ENCODE data around the gene FUT7. TPM values are rescaled to one million over a fixed set of nuclear protein-coding genes. Genes with fewer than 3 reads are reported as not detected.

Gene FUT7
- total and polyA plus RNA-seq, 2 of the 8 experiments (the other 6 are each of a cell fraction or from before 2014, with no cell fraction given) = not detected

- no peak overlapping the region for H4K91ac ChIP-seq (replicated peaks; ENCODE audit: insufficient read length, low read length)
- no peak overlapping the region for H3K4ac ChIP-seq (replicated peaks; ENCODE audit: insufficient read length, low read depth, low read length)
- no peak overlapping the region for H2BK120ac ChIP-seq (replicated peaks; ENCODE audit: low read depth, low read length)
- H4K5ac ChIP-seq (ENCODE audit: insufficient read length, low read depth, low read length) = no peak overlapping the region
- H2BK20ac ChIP-seq (ENCODE audit: low read length) = no peak overlapping the region
- DNase-seq (ENCODE audit: low read depth in 1 of 2, low spot score in 2 of 2) (no peak), FAIRE-seq (no peak)
- no peak overlapping the region for H3K14ac ChIP-seq (ENCODE audit: insufficient read length)
- H3K18ac ChIP-seq (ENCODE audit: extremely low read depth, low read length) = no peak overlapping the region
- ChIA-PET POLR2A (ENCODE audit: partially characterized antibody) (no interaction called here), CTCF (ENCODE audit: partially characterized antibody) (interaction anchor here (1.2 to 2.2 kb wide), 3 partner anchors 17 to 32 kb away, joined by 5 to 12 read pairs (median 7); no protein-coding TSS in a partner anchor)
- H3K9ac ChIP-seq (replicated peaks in 1 of 4; ENCODE audit: extremely low read depth in 1 of 4, low read depth in 3 of 4, low read length in 3 of 4) = no peak overlapping the region
- H3K4me3 ChIP-seq (ENCODE audit: extremely low read depth in 1 of 4, insufficient read depth in 2 of 4, low read depth in 3 of 4, low read length in 4 of 4) = no peak overlapping the region
- H3K79me1 ChIP-seq (ENCODE audit: low read depth, low read length) = no peaks in the 10 kb centered on the region
- no peak overlapping the region for H2BK15ac ChIP-seq (ENCODE audit: low read length)
- no peak overlapping the region; the same call in 1 of the 2 replicates for H2BK5ac ChIP-seq (ENCODE audit: low read depth, low read length)
- H3K4me2 ChIP-seq (ENCODE audit: insufficient read depth in 1 of 2, low read depth in 2 of 2, low read length in 2 of 2) = no peak overlapping the region
- H3K79me2 ChIP-seq (ENCODE audit: control insufficient read depth in 1 of 2, insufficient read depth in 2 of 2, low read length in 2 of 2) = no peaks in the 10 kb centered on the region
- peaks cover 0 to 4% (median under 1%) of the 10 kb centered on the region in 4 experiments; a peak in 2 of 7 replicates for H3K4me1 ChIP-seq (replicated peaks in 1 of 4; ENCODE audit: control insufficient read depth in 3 of 4, insufficient read depth in 4 of 4, low read length in 3 of 4)
- no peak overlapping the region for H4K8ac ChIP-seq (ENCODE audit: extremely low read depth, insufficient read depth, low read length)
- no peak overlapping the region for H2AFZ ChIP-seq (ENCODE audit: low read length)
- H3K36me3 ChIP-seq (ENCODE audit: control insufficient read depth in 2 of 4, insufficient read depth in 4 of 4, low read length in 3 of 4) = peaks cover 0 to 2% (median 0%) of the 10 kb centered on the region in 4 experiments; a peak in 1 of 8 replicates
- H2AK5ac ChIP-seq (ENCODE audit: low read depth, low read length) = no peak overlapping the region
- H3K23me2 ChIP-seq (ENCODE audit: low read depth, low read length) = no peaks in the 10 kb centered on the region; the same call in 1 of the 2 replicates
- no peaks in the 10 kb centered on the region for H3K27me3 ChIP-seq (replicated peaks in 1 of 4; ENCODE audit: control insufficient read depth in 3 of 4, extremely low read depth in 1 of 4, insufficient read depth in 3 of 4, low read length in 3 of 4)
- no peak overlapping the region for H3K56ac ChIP-seq (replicated peaks; ENCODE audit: insufficient read length, low read depth, low read length)
- H2BK12ac ChIP-seq (ENCODE audit: low read depth, low read length) = no peak overlapping the region
- 91% methylated on average over 17 of the region's 49 CpGs; no CpG with 5 or more reads in 1 of the 2 experiments for WGBS, 2 experiments (ENCODE audit: extremely low coverage in 1 of 2, insufficient coverage in 1 of 2, insufficient read length in 1 of 2, insufficient replicate concordance in 2 of 2, low coverage in 1 of 2, low lambda C conversion rate in 2 of 2, missing lambda C conversion rate in 1 of 2)
- TF ChIP-seq RNF2 (IDR thresholded peaks at IDR 0.05; ENCODE audit: borderline replicate concordance, low read depth, low read length, missing control alignments, poor library complexity, severe bottlenecking) (no peak), FOSL1 (IDR thresholded peaks at IDR 0.05; ENCODE audit: insufficient read depth, low read depth, low read length) (no peak), SUZ12 (IDR thresholded peaks at IDR 0.05; ENCODE audit: low read length) (no peak), CHD1 (IDR thresholded peaks at IDR 0.05; ENCODE audit: low read depth, low read length) (no peak), CTBP2 (IDR thresholded peaks at IDR 0.05; ENCODE audit: borderline replicate concordance, insufficient read depth, insufficient read length, low read length) (no peak), TAF1 (IDR thresholded peaks at IDR 0.05; ENCODE audit: low read depth, low read length) (no peak), CBX8 (IDR thresholded peaks at IDR 0.05; ENCODE audit: borderline replicate concordance, low read depth, low read length) (no peak), ATF2 (IDR thresholded peaks at IDR 0.05; ENCODE audit: low read length) (no peak), CREB1 (IDR thresholded peaks at IDR 0.05) (no peak)
- no peak overlapping the region for H3K27ac ChIP-seq (ENCODE audit: low read depth, low read length)
- no peak overlapping the region for H3K23ac ChIP-seq (ENCODE audit: insufficient read length)
- peaks cover 0 to 16% of the 10 kb centered on the region in 2 experiments; a peak in 1 of 4 replicates for H3K9me3 ChIP-seq (ENCODE audit: insufficient read depth in 2 of 2, low read depth in 1 of 2, low read length in 1 of 2)
- H4K20me1 ChIP-seq (replicated peaks in 1 of 2; ENCODE audit: control insufficient read depth in 1 of 2, insufficient read depth in 2 of 2, low read length in 2 of 2) = no peaks in the 10 kb centered on the region
Measured at GRCh38 chr9:137009938-137010732, 21.8 kb downstream of the FUT7 start.
